Measurements from ENCODE around the gene SLC30A3.

DNA sequence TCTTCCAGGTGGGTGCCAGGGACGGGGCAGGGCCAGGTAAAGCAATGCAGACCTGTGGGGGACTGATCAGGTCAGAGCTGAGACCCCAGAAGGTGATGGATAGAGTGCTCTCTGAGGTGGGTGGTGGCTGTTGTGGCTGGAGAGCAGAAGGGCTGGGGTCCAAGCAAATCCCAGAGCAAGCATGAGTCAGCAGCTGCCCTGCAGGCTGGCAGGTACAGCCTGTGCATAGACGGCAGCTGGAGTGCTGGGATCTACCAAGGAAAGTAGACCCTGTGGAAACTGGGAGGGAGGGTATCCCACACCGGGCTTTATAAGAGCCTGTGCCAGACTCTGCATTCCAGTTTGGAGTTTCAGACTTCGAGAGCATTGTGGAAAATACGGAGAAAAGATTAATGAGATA is 20.0 kb upstream of the SLC30A3 start:
- TF ChIP-seq CTCF (IDR thresholded peaks at IDR 0.05) (no peak), POLR2A (IDR thresholded peaks at IDR 0.05) (no peak), EP300 (IDR thresholded peaks at IDR 0.05) (no peak)

Data from tibial nerve (tissue), 4 donors.